GM12891 (cell line): ENCODE data around the gene KIFAP3.

Source experiments
- POLR2A ChIP-seq: IDR thresholded peaks from 2 replicates; pipeline ENCODE4 v1.6.1; 2011; ENCODE audit warnings: low read depth, low read length, control low read depth
- SPI1 ChIP-seq: IDR thresholded peaks from 2 replicates; pipeline ENCODE4 v1.6.1; 2011; ENCODE audit warnings: low read depth, low read length, control low read depth
- TAF1 ChIP-seq: IDR thresholded peaks from 2 replicates; pipeline ENCODE4 v1.6.1; 2011; ENCODE audit warnings: low read depth, low read length, control low read depth

DNA sequence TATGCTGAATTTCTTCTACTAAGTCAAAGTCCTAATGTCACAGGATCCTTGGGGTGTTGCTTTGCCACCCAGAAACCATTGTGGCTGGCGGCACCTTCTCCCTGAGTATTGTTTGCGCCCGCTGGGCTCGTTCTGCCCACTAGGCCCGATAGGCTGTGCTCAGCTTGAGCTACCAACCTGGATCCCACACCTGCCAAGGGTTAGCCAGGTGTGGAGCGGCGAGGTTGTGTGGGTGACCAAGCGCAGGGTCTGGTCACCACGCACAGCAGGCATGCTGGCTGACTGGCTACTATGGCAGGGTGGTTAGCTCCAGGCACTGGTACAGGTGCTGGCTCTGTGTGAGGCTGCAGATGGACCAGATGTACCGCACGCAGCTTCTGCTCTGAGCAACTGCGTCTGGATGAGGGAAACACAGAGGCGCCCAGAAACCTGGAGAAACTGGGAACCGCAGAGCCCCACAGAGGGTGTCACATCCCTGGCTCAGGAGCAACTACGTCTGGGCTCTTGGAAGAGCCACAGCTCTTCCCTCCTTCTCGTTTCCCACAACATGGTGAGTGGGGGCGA lies 130.4 kb downstream of the KIFAP3 start:
- TF ChIP-seq SPI1 (no peak), POLR2A (no peak), TAF1 (no peak)
